ENCODE data around the gene KRTAP1-3.

GRCh38 chr17:41071606-41072360 lies 37.1 kb upstream of the KRTAP1-3 start:
- TF ChIP-seq CTCF (IDR thresholded peaks at IDR 0.05) (no peak), ZFX (IDR thresholded peaks at IDR 0.05; ENCODE audit: borderline replicate concordance) (no peak)

Measured in 22Rv1 (cell line).